ENCODE measurements around the gene HAAO. TPM values are rescaled to one million over a fixed set of nuclear protein-coding genes. Genes with fewer than 3 reads are reported as not detected.

Gene HAAO
- total and polyA plus RNA-seq, 2 of the 13 experiments (the other 11 are each of a cell fraction or from before 2014, with no cell fraction given), result 36.1 to 42.7 TPM

DNA sequence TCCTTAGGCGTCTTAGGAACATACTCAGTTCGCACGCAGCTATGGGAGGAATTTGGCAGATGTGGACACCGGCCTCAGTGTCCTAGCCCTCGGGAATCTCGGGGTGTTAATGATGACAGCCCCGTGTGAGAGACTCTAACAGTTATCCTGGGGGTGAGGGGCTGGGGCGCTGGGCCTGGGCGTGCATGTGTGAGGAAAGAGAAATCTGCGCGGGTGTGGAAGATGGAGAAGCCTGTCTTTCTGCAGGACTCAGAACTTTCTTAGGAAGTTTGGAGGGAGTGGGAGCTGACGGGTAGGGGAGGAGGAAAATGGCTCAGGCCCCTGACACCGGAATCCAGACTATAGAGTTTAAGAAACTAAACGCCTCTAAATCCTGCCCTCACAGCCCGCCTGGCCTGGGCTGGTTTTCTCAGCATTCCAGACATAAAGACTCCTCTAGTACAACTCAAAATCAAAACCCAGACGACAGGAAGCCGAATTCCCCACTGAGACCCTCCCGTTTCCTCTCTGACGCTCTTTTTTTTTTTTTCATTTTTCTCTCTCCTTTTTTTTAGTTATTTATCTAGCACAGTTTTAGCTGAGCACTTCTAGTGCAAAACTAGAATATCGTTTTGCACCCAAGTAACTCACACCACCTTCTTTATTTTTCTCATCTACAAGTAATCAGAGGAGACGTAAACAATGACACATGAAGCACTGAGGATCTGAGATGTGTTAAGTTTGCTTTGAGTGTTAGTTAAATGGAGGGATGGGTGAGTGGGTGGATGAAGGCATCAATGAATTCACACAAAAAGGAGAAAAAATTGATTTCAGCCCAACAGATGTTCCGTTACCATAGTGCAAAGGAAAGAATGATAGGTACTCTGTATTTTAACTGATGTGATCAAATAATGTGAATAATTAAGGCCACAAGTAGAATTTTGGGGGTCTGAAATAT lies 1.2 kb upstream of the HAAO start (continued):
- TF ChIP-seq, protein P1, sequence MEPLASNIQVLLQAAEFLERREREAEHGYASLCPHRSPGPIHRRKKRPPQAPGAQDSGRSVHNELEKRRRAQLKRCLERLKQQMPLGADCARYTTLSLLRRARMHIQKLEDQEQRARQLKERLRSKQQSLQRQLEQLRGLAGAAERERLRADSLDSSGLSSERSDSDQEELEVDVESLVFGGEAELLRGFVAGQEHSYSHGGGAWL (CRISPR knock-in tag; IDR thresholded peaks at IDR 0.05), result 0 out of 2 replicates have a peak, but pooled peaks have one; percentile 5
- TF ChIP-seq ZNF543 (CRISPR knock-in tag; IDR thresholded peaks at IDR 0.05) (no peak), IRF2 (CRISPR knock-in tag; IDR thresholded peaks at IDR 0.05) (0 out of 2 replicates have a peak, but pooled peaks have one; percentile 2), RFXANK (CRISPR knock-in tag; IDR thresholded peaks at IDR 0.05) (0 out of 2 replicates have a peak, but pooled peaks have one; percentile 55), PAF1 (CRISPR knock-in tag; IDR thresholded peaks at IDR 0.05) (peak; percentile 56; the same call in 1 of the 2 replicates), RBM22 (optimal IDR thresholded peaks at IDR 0.05; ENCODE audit: low read length) (peak; percentile 76), SNAI1 (CRISPR knock-in tag; IDR thresholded peaks at IDR 0.05; ENCODE audit: borderline replicate concordance) (0 out of 2 replicates have a peak, but pooled peaks have one; percentile 43), ZC3H4 (CRISPR knock-in tag; IDR thresholded peaks at IDR 0.05; ENCODE audit: borderline replicate concordance) (peak; percentile 13; the same call in 1 of the 2 replicates), MZF1 (CRISPR knock-in tag; IDR thresholded peaks at IDR 0.05; ENCODE audit: borderline replicate concordance) (0 out of 2 replicates have a peak, but pooled peaks have one; percentile 77), REL (CRISPR knock-in tag; conservative IDR thresholded peaks at IDR 0.05) (peak; percentile 11; the same call in 1 of the 2 replicates), AGO2 (optimal IDR thresholded peaks at IDR 0.05; ENCODE audit: low read depth, low read length) (peak; percentile 79)
- TF ChIP-seq, protein P2, sequence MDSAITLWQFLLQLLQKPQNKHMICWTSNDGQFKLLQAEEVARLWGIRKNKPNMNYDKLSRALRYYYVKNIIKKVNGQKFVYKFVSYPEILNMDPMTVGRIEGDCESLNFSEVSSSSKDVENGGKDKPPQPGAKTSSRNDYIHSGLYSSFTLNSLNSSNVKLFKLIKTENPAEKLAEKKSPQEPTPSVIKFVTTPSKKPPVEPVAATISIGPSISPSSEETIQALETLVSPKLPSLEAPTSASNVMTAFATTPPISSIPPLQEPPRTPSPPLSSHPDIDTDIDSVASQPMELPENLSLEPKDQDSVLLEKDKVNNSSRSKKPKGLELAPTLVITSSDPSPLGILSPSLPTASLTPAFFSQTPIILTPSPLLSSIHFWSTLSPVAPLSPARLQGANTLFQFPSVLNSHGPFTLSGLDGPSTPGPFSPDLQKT (CRISPR knock-in tag; IDR thresholded peaks at IDR 0.05; ENCODE audit: borderline replicate concordance), result peak; percentile 5; the same call in 1 of the 2 replicates
- TF ChIP-seq, protein P3, sequence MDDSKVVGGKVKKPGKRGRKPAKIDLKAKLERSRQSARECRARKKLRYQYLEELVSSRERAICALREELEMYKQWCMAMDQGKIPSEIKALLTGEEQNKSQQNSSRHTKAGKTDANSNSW (CRISPR knock-in tag; IDR thresholded peaks at IDR 0.05; ENCODE audit: borderline replicate concordance), result no peak
- TF ChIP-seq, protein P4, sequence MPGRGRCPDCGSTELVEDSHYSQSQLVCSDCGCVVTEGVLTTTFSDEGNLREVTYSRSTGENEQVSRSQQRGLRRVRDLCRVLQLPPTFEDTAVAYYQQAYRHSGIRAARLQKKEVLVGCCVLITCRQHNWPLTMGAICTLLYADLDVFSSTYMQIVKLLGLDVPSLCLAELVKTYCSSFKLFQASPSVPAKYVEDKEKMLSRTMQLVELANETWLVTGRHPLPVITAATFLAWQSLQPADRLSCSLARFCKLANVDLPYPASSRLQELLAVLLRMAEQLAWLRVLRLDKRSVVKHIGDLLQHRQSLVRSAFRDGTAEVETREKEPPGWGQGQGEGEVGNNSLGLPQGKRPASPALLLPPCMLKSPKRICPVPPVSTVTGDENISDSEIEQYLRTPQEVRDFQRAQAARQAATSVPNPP (CRISPR knock-in tag; IDR thresholded peaks at IDR 0.05), result 0 out of 2 replicates have a peak, but pooled peaks have one; percentile 5
- TF ChIP-seq, protein P5, sequence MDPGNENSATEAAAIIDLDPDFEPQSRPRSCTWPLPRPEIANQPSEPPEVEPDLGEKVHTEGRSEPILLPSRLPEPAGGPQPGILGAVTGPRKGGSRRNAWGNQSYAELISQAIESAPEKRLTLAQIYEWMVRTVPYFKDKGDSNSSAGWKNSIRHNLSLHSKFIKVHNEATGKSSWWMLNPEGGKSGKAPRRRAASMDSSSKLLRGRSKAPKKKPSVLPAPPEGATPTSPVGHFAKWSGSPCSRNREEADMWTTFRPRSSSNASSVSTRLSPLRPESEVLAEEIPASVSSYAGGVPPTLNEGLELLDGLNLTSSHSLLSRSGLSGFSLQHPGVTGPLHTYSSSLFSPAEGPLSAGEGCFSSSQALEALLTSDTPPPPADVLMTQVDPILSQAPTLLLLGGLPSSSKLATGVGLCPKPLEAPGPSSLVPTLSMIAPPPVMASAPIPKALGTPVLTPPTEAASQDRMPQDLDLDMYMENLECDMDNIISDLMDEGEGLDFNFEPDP (CRISPR knock-in tag; conservative IDR thresholded peaks at IDR 0.05), result 0 out of 2 replicates have a peak, but pooled peaks have one; percentile 83
- TF ChIP-seq, protein P6, sequence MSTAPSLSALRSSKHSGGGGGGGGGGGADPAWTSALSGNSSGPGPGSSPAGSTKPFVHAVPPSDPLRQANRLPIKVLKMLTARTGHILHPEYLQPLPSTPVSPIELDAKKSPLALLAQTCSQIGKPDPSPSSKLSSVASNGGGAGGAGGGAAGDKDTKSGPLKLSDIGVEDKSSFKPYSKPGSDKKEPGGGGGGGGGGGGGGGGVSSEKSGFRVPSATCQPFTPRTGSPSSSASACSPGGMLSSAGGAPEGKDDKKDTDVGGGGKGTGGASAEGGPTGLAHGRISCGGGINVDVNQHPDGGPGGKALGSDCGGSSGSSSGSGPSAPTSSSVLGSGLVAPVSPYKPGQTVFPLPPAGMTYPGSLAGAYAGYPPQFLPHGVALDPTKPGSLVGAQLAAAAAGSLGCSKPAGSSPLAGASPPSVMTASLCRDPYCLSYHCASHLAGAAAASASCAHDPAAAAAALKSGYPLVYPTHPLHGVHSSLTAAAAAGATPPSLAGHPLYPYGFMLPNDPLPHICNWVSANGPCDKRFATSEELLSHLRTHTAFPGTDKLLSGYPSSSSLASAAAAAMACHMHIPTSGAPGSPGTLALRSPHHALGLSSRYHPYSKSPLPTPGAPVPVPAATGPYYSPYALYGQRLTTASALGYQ (CRISPR knock-in tag; IDR thresholded peaks at IDR 0.05), result 0 out of 2 replicates have a peak, but pooled peaks have one; percentile 17
